Measurements from ENCODE around the gene HAUS7. TPM values are rescaled to one million over a fixed set of nuclear protein-coding genes. Genes with fewer than 3 reads are reported as not detected.

The HAUS7 gene
- total and polyA plus RNA-seq, 2 experiments from 2014 or later: 59.8 to 77.9 TPM

- TF ChIP-seq REST (IDR thresholded peaks at IDR 0.05; ENCODE audit: unreplicated experiment): no peak
- TF ChIP-seq ZNF114 (CRISPR knock-in tag; IDR thresholded peaks at IDR 0.05): no peak
These were observed 60.0 kb downstream of the HAUS7 start (continued) for GRCh38 chrX:153410373-153410772.

DNA sequence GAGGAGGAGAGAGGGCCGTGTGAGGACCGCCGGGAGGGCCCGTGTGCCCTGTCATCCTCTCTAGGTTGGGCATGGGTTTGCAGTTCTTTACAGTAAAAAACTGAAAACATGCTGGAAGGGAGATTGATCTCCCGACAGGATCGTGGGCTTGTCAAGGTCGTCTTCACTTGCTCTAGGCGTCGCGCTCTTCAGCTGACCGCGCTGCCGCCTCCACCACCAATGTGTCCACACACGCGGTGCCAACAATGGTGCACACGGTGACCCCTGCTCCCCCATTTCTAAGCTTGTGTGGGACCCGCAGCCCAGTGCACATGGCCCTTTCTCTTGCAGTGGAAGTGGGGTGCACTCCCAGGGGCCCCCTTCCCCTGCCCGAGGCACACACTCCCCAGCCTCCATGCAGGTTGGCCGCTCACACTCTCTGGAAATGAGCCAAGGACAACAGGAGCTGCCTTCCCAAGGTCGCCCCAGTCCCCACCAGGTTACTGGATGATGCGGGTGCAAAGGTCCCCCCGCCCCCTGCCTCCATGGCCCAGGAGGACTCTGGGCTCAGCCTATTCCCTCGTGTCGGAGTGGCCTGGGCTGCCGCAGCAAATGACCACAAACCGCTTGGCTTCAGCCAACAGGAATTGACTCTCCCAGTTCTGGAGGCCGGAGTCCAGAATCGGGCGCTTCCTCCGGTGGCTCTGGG lies 60.8 kb downstream of the HAUS7 start:
- no peak for TF ChIP-seq ZNF462 (CRISPR knock-in tag; IDR thresholded peaks at IDR 0.05)
- no peak for TF ChIP-seq ZNF114 (CRISPR knock-in tag; IDR thresholded peaks at IDR 0.05)
- TF ChIP-seq POLR2AphosphoS5 (IDR thresholded peaks at IDR 0.05; ENCODE audit: low read depth): no peak
- TF ChIP-seq NANOG (IDR thresholded peaks at IDR 0.05; ENCODE audit: borderline replicate concordance): no peak
- Histone ChIP-seq H3K4me3 (no peak overlapping the region), H3K27me3 (ENCODE audit: insufficient read depth) (peaks cover 19% of the 10 kb centered on the region; the same call in 1 of the 2 replicates), H3K9me2 (ENCODE audit: insufficient read depth) (no peaks in the 10 kb centered on the region), H3K4me1 (ENCODE audit: insufficient read depth) (no peaks in the 10 kb centered on the region), H4K20me1 (replicated peaks; ENCODE audit: insufficient read depth) (no peaks in the 10 kb centered on the region), H3K4me2 (no peak overlapping the region), H3K27ac (ENCODE audit: low read depth) (no peak overlapping the region), H3K79me2 (replicated peaks; ENCODE audit: insufficient read depth) (no peaks in the 10 kb centered on the region), H3F3A (replicated peaks; ENCODE audit: low read depth) (no peaks in the 10 kb centered on the region), H2AFZ (no peak overlapping the region), H3K36me3 (ENCODE audit: insufficient read depth) (no peaks in the 10 kb centered on the region)
- H3K9me3 Mint-ChIP-seq: no peaks in the 10 kb centered on the region; the same call in 2 of the 3 replicates
- DNase-seq (ENCODE audit: low spot score) (no peak), ATAC-seq (no peak)
- no peak overlapping the region for H3K27ac Mint-ChIP-seq
- peaks cover 22% of the 10 kb centered on the region for H3K27me3 Mint-ChIP-seq (ENCODE audit: insufficient read depth, low read depth, poor library complexity)
- no peaks in the 10 kb centered on the region for H3K36me3 Mint-ChIP-seq (ENCODE audit: low read depth)
- H3K4me1 Mint-ChIP-seq: peaks cover 8% of the 10 kb centered on the region
- H3K4me3 Mint-ChIP-seq: no peak overlapping the region

All from GM23338 (cell line).